Activated CD8-positive, alpha-beta T cell treated with anti-CD3 and anti-CD28 coated beads, Interleukin-2, amount 10 ng/mL, durations not matched to agents 7 days and 5 days (primary cell): ENCODE measurements around the gene AMN1. TPM values are rescaled to one million over a fixed set of nuclear protein-coding genes. Genes with fewer than 3 reads are reported as not detected.

ENCODE experiments used
- ATAC-seq: fragments of 150-1000 bp; cut with Tn5 transposase; one replicate; pipeline ENCODE4 v1.10.0; 2021; ENCODE audit warnings: moderate library complexity
- CTCF ChIA-PET: fragments of 350-600 bp; sonication (Branson Sonifier 250); formaldehyde crosslinking; loops from one replicate; lab custom pipeline; 2021; ENCODE audit warnings: antibody characterized with exemption; lab: Charles Lee
- POLR2A ChIA-PET: fragments of 350-600 bp; sonication (Branson Sonifier 250); formaldehyde crosslinking; loops from one replicate; lab custom pipeline; 2021; ENCODE audit warnings: antibody characterized with exemption; lab: Charles Lee
- DNase-seq: peaks from one replicate; pipeline ENCODE4 v3.0.0-alpha.2; 2020
- H3K27ac Mint-ChIP-seq: one replicate; pipeline ENCODE4 v1.8.0; 2021; ENCODE audit warnings: mild to moderate bottlenecking, mixed read lengths
- H3K27me3 Mint-ChIP-seq: one replicate; pipeline ENCODE4 v1.8.0; 2021; ENCODE audit warnings: low read depth, mixed read lengths
- H3K36me3 Mint-ChIP-seq: one replicate; pipeline ENCODE4 v1.8.0; 2021; ENCODE audit warnings: low read depth, mixed read lengths
- H3K4me1 Mint-ChIP-seq: one replicate; pipeline ENCODE4 v1.8.0; 2021; ENCODE audit warnings: low read depth, mixed read lengths
- H3K4me3 Mint-ChIP-seq: one replicate; pipeline ENCODE4 v1.8.0; 2021; ENCODE audit warnings: mild to moderate bottlenecking, mixed read lengths
- H3K9me3 Mint-ChIP-seq: one replicate; pipeline ENCODE4 v1.8.0; 2022; ENCODE audit warnings: mixed read lengths; ENCODE audit not compliant: insufficient read depth
- total RNA-seq, 2 experiments: library from RNA; stranded (reverse); gene quantifications; one replicate each; pipeline ENCODE4 v1.2.3, GENCODE V29; 2021

AMN1 gene
- total RNA-seq, 2 experiments from 2014 or later: 3.4 to 3.5 TPM

GRCh38 chr12:31629756-31630732 is 98.8 kb downstream of the AMN1 start:
- ATAC-seq (no peak), DNase-seq (no peak)
- no peaks in the 10 kb centered on the region for H3K36me3 Mint-ChIP-seq
- H3K4me3 Mint-ChIP-seq: no peak overlapping the region
- H3K27me3 Mint-ChIP-seq: no peaks in the 10 kb centered on the region
- POLR2A ChIA-PET: no interaction called here
- H3K4me1 Mint-ChIP-seq: no peaks in the 10 kb centered on the region
- CTCF ChIA-PET: no interaction called here
- no peak overlapping the region for H3K27ac Mint-ChIP-seq
- no peaks in the 10 kb centered on the region for H3K9me3 Mint-ChIP-seq

- ChIA-PET CTCF (no interaction called here), POLR2A (no interaction called here)
- H3K27ac Mint-ChIP-seq: no peak overlapping the region
- H3K36me3 Mint-ChIP-seq: no peaks in the 10 kb centered on the region
- no peaks in the 10 kb centered on the region for H3K27me3 Mint-ChIP-seq
- DNase-seq (no peak), ATAC-seq (no peak)
- H3K4me3 Mint-ChIP-seq: no peak overlapping the region
- no peaks in the 10 kb centered on the region for H3K9me3 Mint-ChIP-seq
- H3K4me1 Mint-ChIP-seq: no peaks in the 10 kb centered on the region
Observed at GRCh38 chr12:31627456-31628054, 101.3 kb downstream of the AMN1 start.

GRCh38 chr12:31626270-31626995 is 102.4 kb downstream of the AMN1 start:
- DNase-seq (no peak), ATAC-seq (no peak)
- POLR2A ChIA-PET: no interaction called here
- Mint-ChIP-seq H3K36me3 (no peaks in the 10 kb centered on the region), H3K27ac (no peak overlapping the region), H3K9me3 (no peaks in the 10 kb centered on the region), H3K27me3 (no peaks in the 10 kb centered on the region), H3K4me1 (no peaks in the 10 kb centered on the region), H3K4me3 (no peak overlapping the region)
- CTCF ChIA-PET: no interaction called here

DNA sequence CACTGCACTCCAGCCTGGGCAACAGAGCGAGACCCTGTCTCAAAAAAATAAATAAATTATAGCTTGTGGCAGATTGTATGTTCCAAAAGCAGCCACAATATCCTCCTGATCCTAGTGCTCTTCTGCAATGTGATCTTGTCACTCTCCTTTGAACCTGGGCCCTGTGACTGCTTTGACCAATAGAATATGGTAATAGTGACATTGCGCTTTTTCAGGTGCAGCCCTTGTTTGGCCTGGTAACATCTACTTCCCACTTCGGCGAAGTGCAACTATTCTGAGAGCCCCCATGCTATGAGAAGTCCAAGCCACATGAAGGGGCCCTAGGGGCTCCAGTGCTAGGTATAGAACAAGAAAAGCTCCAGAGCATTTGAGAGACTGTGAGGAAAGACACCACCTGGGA is 106.8 kb downstream of the AMN1 start:
- Mint-ChIP-seq H3K36me3 (no peaks in the 10 kb centered on the region), H3K4me1 (peaks cover 7% of the 10 kb centered on the region), H3K27me3 (no peaks in the 10 kb centered on the region), H3K27ac (no peak overlapping the region), H3K9me3 (no peaks in the 10 kb centered on the region), H3K4me3 (no peak overlapping the region)
- DNase-seq (no peak), ATAC-seq (no peak)
- ChIA-PET POLR2A (no interaction called here), CTCF (interaction anchor here (0.7 kb wide), 1 partner anchor 14 kb away, joined by 3 read pairs; no protein-coding TSS in a partner anchor)

Other genes with a start within 250 kb of the AMN1 start
- under 1 TPM; 0.08 to 0.16 TPM for gene DENND5B, start 137.9 kb downstream of the AMN1 start, total RNA-seq
- 1 to 10 TPM; 1.0 to 1.4 TPM for gene ETFBKMT, start 69.3 kb downstream of the AMN1 start, total RNA-seq
- gene RESF1, start 230.4 kb upstream of the AMN1 start, total RNA-seq: 100 to 1,000 TPM; 112 to 126 TPM